Panc1 (cell line): ENCODE results near the gene KRTAP5-10. TPM values are rescaled to one million over a fixed set of nuclear protein-coding genes. Genes with fewer than 3 reads are reported as not detected.

Source experiments
- ATAC-seq: fragments of 200-7000 bp; cut with Tn5 transposase; 2 replicates; pipeline ENCODE4 v1.9.1; 2020; ENCODE audit warnings: mild to moderate bottlenecking, moderate library complexity
- BruUV-seq: library from RNA; stranded (reverse); fragments of 400-500 nt; replicated peaks from 2 replicates; lab custom pipeline; 2021; lab: Mats Ljungman, UMichigan
- CTCF ChIA-PET: fragments of 300-600 bp; sonication (Branson Sonifier 250); formaldehyde crosslinking; loops from one replicate; lab custom pipeline; 2022; ENCODE audit warnings: antibody characterized with exemption; lab: Charles Lee
- POLR2A ChIA-PET: fragments of 300-600 bp; sonication (Branson Sonifier 250); formaldehyde crosslinking; loops from one replicate; lab custom pipeline; 2022; ENCODE audit warnings: antibody characterized with exemption; lab: Charles Lee
- DNase-seq: peaks from one replicate; pipeline ENCODE4 v3.0.0-alpha.2; 2010; ENCODE audit warnings: low read depth, low spot score
- H3K27ac ChIP-seq: 2 replicates; pipeline ENCODE4 v1.5.1; 2011; ENCODE audit warnings: mild to moderate bottlenecking, low read length, inconsistent platforms
- H3K27me3 ChIP-seq: fragments of 200-500 bp; sonication (Bioruptor generic); 2 replicates; pipeline ENCODE4 v1.6.0; 2014; ENCODE audit warnings: low read length, inconsistent platforms; ENCODE audit not compliant: control insufficient read depth, insufficient read depth
- H3K36me3 ChIP-seq: fragments of 200-500 bp; sonication (Bioruptor generic); 2 replicates; pipeline ENCODE4 v1.5.1; 2014; ENCODE audit warnings: inconsistent platforms, mild to moderate bottlenecking, low read length, moderate library complexity; ENCODE audit not compliant: control insufficient read depth, insufficient read depth
- H3K4me1 ChIP-seq: 2 replicates; pipeline ENCODE4 v1.5.1; 2011; ENCODE audit warnings: inconsistent platforms, mild to moderate bottlenecking, low read length, moderate library complexity; ENCODE audit not compliant: control insufficient read depth, insufficient read depth
- H3K4me3 ChIP-seq, 2 experiments: 2 replicates each; pipeline ENCODE4 v1.5.1; 2011 to 2012; ENCODE audit warnings: low read depth in 2 of 2, low read length in 2 of 2, mild to moderate bottlenecking in 2 of 2, inconsistent platforms in 1 of 2, moderate library complexity in 1 of 2
- H3K9me3 ChIP-seq: fragments of 200-500 bp; sonication (Bioruptor generic); 2 replicates; pipeline ENCODE4 v1.5.1; 2014; ENCODE audit warnings: low read depth, mild to moderate bottlenecking, inconsistent platforms, low read length, moderate library complexity; ENCODE audit not compliant: control insufficient read depth, insufficient read depth
- CTCF ChIP-seq: fragments of 450-650 bp; IDR thresholded peaks from 2 replicates; pipeline ENCODE4 v1.5.1; 2017; ENCODE audit warnings: mild to moderate bottlenecking
- POLR2AphosphoS5 ChIP-seq: IDR thresholded peaks from 2 replicates; pipeline ENCODE4 v1.6.1; 2012; ENCODE audit warnings: mild to moderate bottlenecking, low read depth, low read length, moderate library complexity
- REST ChIP-seq, 2 experiments: IDR thresholded peaks; 2 replicates each; pipeline ENCODE4 v1.6.1; 2011 to 2012; ENCODE audit warnings: low read depth in 2 of 2, control low read depth in 1 of 2, low read length in 1 of 2, mild to moderate bottlenecking in 1 of 2, moderate library complexity in 1 of 2; ENCODE audit not compliant: insufficient read depth in 1 of 2
- SIN3A ChIP-seq: IDR thresholded peaks from 2 replicates; pipeline ENCODE4 v1.6.1; 2012; ENCODE audit warnings: low read depth, mild to moderate bottlenecking, low read length, moderate library complexity, borderline replicate concordance; ENCODE audit not compliant: insufficient read depth
- TCF7L2 ChIP-seq: IDR thresholded peaks from 2 replicates; pipeline ENCODE4 v1.6.1; 2011; ENCODE audit warnings: mild to moderate bottlenecking, low read depth, low read length, inconsistent platforms
- in situ Hi-C: cut with HindIII; loops from 2 replicates; pipeline ENCODE4 v1.10.0; 2016; ENCODE audit warnings: low sequenced_read_pairs, low pct_unique_long_range_greater_than_20kb
- intact Hi-C: fragments of 100-400 bp; cut with micrococcal nuclease; formaldehyde crosslinking; loops from one replicate; pipeline ENCODE4 v1.10.0; 2022; ENCODE audit not compliant: unreplicated experiment
- total RNA-seq: library from RNA; stranded (reverse); gene quantifications from one replicate; pipeline ENCODE4 v1.2.1, GENCODE V29; 2021; ENCODE audit not compliant: unreplicated experiment

The KRTAP5-10 gene
- total RNA-seq, 1 experiment from 2014 or later, result not detected

- H3K9me3 ChIP-seq, result no peaks in the 10 kb centered on the region
- intact Hi-C loops, result no loop called here
- ATAC-seq, result no peak
- H3K36me3 ChIP-seq, result no peaks in the 10 kb centered on the region
- DNase-seq, result no peak
- no peaks in the 10 kb centered on the region for H3K4me1 ChIP-seq
- peaks cover 5% of the 10 kb centered on the region; the same call in 1 of the 2 replicates for H3K27me3 ChIP-seq
- in situ Hi-C loops, result no loop called here
- CTCF ChIA-PET, result no interaction called here
- TF ChIP-seq SIN3A (no peak), POLR2AphosphoS5 (no peak)
- POLR2A ChIA-PET, result no interaction called here
- no peak overlapping the region for H3K4me3 ChIP-seq
- no peak overlapping the region for H3K27ac ChIP-seq
- BruUV-seq, result no TSS peak
Measured at GRCh38 chr11:71556018-71556417, 9.3 kb upstream of the KRTAP5-10 start.

- no peak for ATAC-seq
- BruUV-seq, result no TSS peak
- no peak overlapping the region for H3K4me3 ChIP-seq
Measured at GRCh38 chr11:71557257-71557656, 8.1 kb upstream of the KRTAP5-10 start.

More at GRCh38 chr11:71557257-71557656, 8.1 kb upstream of the KRTAP5-10 start:
- H3K27me3 ChIP-seq, result 0 out of 2 replicates have a peak, but pooled peaks cover 2% of the 10 kb centered on the region
- H3K27ac ChIP-seq, result no peak overlapping the region
- POLR2A ChIA-PET, result no interaction called here
- TF ChIP-seq SIN3A, result no peak
- TF ChIP-seq CTCF, result no peak
- TF ChIP-seq TCF7L2, result no peak
- no peak for TF ChIP-seq REST (IDR thresholded peaks at IDR 0.05; ENCODE audit: insufficient read depth in 1 of 2, low read depth in 2 of 2, low read length in 1 of 2)
- no peak for TF ChIP-seq POLR2AphosphoS5
- intact Hi-C loops (no loop called here), in situ Hi-C loops (no loop called here)
- H3K9me3 ChIP-seq, result no peaks in the 10 kb centered on the region
- DNase-seq, result no peak
- CTCF ChIA-PET, result no interaction called here
- no peaks in the 10 kb centered on the region for H3K4me1 ChIP-seq
- H3K36me3 ChIP-seq, result no peaks in the 10 kb centered on the region
